Stimulated activated CD4-positive, alpha-beta T cell treated with anti-CD3 and anti-CD28 coated beads, Interleukin-15, amount 100 ng/mL, for 1 hour (primary cell): ENCODE data around the gene SFTA2.
A peak's percentile ranks its signal among the peaks of the same experiment; 100 is the strongest.
"Not testable (repeated sequence)": the region's sequence is repeated elsewhere in the genome, so short reads cannot be mapped to it uniquely, and the experiment has no call there.

ENCODE experiments used
- DNase-seq, 2 donors: peaks; one replicate each; pipeline ENCODE4 v3.0.0-alpha.2; 2020; ENCODE audit warnings: low read depth in 1 of 2, low spot score in 1 of 2

SFTA2 gene

DNA sequence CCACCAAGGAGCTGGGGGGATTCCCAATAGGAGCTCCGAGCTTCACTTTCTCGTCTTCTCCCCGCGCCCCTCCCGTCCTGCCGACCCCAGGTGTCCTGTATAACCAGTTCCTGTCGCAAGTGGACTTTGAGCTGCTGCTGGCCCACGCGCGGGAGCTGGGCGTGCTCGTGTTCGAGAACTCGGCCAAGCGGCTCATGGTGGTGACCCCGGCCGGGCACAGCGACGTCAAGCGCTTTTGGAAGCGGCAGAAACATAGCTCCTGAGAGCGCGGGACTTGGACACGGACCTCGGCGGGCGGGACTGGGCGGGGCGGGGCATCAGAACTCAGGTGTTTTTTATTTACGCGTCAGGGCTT lies 18.3 kb downstream of the SFTA2 start:
- DNase-seq: no peak

DNA sequence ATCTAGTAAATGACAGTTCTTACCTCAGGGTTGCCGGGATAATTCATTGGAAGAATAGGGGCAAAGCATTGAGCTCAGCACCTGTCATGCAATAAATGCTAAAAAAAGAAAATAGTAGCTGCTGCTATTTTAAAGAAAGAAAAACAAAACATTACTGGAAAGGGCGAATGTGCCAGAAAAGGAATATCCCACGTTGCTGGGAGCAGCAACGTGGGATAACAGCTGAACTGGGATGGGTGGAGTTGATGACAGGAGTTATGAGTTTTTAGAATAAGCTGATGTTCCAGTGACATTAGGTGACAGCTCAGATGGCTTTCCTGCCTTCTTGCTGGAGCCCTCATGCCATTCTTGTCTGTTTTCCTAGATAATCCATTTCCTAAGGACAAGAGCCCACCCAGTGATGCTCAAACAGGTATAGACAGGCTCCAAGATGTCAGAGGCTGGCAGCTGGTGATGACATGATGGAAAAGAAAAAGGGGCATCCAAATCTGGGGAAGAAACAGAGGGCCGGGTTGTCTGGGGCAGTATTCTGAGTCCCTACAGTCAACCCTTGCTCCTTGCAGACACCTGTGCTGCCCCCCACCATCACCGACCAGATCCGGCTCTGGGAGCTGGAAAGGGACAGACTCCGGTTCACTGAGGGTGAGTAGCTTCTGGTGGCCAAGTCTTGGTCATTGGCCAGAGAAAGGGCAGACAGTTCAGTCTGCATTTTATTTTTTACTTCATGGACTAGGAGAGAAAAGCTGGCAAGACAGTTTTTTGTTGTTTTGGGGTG lies 19.0 kb downstream of the SFTA2 start:
- no peak for DNase-seq

DNA sequence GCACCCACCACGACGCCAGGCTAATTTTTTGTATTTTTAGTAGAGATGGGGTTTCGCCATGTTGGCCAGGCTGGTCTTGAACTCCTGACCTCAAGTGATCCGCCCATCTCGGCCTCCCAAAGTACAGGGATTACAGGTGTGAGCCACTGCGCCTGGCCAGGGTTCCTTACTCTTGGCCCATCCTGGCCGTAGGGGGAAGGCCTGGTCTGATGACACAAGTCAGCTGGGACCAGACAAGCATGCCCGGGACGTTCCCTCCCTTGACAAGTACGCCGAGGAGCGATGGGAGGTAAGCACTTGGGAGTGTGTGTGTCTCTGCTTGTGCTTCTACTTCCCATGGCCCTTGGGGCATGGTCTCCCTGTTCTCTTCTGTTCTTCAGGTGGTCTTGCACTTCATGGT lies 21.5 kb downstream of the SFTA2 start:
- DNase-seq: not testable (repeated sequence)

DNA sequence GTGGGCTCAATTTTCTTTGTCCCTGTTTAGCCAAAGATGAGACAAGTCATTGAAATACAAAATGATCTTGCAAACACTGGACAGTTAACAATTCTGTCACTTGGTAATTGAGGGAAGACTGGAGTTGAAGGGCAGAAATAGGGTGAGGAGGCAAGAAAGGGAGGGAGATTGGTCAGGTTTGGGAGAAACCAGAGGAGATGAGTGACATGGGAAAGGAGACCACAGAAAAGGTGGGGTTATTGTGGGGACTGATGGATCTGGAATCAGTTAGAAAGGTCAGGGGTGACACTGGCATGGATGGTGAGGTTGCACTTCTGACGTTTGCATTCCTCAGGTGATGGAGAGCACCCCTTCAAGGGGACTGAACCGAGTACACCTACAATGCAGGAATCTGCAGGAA lies 23.3 kb downstream of the SFTA2 start:
- DNase-seq: no peak

DNA sequence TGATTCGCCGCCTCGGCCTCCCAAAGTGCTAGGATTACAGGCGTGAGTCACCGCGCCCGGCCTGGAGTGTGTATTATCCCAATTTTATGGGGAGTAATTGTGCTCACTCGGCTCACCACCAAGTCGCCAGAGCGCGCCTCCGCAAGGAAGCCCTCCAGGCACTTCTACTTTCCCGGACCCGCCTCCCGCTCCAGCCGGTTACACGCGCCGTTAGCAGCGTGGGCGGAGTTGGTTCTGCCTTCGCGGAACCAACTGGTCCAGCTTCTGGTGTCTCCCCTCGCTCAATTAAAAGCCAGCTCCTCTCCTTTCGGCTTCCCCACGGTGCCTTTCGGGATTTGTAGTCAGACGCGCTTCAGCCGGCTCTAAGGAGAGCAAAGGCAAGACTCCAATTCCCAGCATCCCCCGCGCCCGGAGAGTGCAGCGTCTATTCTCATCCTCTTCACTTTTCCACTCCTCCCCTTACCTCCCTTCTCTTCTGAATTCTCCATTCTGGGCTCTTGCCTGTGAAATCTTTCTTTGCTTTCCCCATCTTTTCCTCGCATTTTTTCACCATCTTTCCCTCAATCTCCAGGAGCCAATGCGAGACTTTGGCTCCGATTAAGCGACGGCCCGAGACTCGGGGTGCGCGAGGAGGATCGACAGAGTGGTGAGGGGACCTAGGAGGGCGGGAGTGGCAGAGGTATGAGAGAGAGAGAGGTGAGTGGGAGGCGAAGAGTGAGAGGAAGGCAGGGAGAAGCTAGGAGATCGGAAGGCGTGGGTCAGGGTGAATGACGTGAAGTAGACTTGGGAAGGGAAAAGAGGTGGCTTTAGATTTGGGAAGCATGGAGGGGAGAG lies 24.0 kb downstream of the SFTA2 start, which contains the start of gene GTF2H4:
GTF2H4 (plus strand) TSS at position 450 of the 834 bp plus-strand sequence.
- DNase-seq: peak; percentile 86

DNA sequence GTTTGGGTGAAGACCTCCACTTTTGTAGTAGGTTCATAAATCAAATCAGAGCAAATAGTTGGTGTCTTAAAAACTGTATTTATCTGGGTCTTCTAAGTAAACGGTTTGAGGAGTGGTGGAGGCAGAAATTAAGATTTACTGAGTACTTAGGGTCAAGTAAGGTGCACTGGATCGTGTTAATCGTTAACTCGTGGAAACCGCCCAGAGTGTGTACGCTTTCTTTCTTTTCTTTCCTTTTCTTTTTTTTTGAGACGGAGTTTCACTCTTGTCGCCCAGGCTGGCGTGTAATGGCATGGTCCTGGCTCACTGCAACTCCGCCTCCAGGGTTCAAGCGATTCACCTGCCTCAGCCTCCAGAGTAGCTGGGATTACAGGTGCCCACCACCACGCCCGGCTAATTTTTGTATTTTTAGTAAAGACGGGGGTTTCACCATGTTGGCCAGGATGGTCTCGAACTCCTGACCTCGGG lies 24.6 kb downstream of the SFTA2 start:
- not testable (repeated sequence) for DNase-seq

DNA sequence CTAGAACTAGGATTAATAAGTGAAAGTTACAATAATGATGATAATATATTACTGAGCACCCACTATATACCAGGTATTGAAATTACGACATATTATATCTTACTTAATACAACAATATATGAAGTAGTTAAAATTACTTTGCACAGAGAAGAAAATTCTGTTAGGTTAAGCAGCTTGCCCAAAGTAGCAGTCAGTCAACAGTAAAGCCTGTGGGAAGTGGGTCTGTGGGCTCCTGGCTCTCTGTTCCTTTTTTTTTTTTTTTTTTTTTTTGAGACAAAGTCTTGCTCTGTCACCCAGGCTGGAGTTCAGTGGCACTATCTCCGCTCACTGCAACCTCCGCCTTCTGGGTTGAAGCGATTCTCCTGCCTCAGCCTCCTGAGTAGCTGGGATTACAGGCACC lies 28.7 kb downstream of the SFTA2 start:
- DNase-seq: no peak

DNA sequence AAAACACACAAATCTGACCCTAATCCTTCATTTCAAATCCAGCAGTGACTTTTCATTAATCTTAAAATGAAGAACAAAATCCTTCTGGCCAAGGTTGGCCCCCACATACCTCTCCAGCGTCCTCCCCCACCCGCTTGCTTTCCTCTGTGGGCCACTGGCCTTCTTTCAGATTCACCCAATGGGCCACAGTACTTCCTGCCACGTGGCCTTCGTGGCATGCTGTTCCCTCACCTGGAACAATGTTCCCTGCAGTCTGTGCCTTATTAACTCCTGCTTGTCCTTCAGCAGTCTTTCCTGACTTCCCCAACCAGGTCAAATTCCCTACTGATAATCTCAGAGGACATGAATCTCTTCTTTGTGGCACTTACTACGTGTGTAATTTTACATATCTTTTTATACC lies 29.3 kb downstream of the SFTA2 start:
- DNase-seq: no peak

DNA sequence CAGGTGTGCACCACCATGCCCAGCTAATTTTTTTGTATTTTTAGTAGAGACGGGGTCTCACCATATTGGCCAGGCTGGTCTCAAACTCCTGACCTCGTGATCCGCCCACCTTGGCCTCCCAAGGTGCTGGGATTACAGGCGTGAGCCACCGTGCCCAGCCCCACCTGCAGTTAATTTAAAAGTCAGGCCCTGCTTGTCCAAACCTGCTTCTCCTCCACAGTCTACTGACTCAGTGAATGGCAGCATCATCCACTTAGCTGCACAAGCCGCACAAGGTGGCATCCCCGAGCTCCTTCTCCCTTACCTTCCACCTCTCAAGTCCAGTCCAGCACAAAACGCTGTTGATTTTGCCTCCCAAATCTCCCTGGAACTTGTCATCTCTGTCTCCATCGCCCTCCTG lies 29.8 kb downstream of the SFTA2 start:
- not testable (repeated sequence) for DNase-seq

DNA sequence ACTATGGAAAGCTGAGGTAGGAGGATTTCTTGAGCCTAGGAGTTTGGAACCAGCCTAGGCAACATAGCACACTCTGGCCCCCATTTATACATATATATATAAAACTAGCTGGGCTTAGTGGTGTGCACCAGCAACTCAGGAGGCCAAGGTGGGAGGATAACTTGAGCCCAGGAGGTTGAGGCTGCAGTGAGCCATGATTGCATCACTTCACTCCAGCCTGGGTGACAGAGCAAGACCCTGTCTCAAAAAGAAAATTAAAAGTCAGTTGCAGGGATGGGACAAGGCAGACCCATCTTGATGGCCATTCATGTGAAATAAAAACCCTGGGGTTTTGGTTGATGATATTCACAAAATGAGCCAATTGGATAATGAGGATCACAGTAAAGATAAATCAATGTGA lies 30.5 kb downstream of the SFTA2 start:
- no peak for DNase-seq

DNA sequence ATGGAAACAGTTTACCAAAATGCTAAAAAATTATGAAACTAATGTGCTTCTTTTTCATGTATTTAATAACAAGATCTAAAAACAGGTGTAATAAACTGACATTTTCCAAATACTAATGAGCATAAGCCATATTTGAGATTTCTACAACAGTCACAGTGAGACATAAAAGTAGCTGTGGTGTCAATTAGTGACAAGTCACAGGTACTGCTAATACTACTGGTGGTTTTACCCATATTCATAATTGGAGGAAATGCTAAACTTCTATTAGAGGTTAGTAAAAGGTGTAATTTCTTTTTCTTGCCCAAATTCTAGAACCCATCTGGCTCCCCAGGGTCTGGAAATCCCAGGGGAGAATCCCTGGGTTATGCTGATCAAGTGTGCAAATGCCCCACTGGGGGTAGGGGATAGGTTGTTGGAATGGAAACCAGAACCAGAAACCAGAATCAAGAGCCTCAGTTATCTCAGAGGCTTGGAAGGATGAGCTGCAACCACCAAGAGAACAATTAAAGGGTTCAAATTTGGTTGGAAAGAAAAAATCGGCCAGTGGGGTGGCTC lies 31.0 kb downstream of the SFTA2 start:
- no peak for DNase-seq

DNA sequence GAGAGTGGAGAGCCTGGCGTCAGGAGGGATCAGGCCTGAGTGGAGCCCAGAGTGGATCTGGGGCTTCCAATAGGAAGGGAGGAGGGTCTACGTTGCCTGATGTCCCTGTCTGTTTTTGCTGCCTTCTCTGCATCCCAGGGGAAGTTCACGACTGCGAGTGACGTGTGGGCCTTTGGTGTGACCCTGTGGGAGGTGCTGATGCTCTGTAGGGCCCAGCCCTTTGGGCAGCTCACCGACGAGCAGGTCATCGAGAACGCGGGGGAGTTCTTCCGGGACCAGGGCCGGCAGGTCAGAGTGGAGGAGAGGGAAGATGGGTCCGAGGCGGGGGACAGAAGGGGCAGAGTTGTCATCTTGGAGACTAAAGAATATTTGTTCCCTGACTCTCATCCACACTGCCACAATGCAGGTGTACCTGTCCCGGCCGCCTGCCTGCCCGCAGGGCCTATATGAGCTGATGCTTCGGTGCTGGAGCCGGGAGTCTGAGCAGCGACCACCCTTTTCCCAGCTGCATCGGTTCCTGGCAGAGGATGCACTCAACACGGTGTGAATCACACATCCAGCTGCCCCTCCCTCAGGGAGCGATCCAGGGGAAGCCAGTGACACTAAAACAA lies 33.1 kb downstream of the SFTA2 start:
- no peak for DNase-seq

DNA sequence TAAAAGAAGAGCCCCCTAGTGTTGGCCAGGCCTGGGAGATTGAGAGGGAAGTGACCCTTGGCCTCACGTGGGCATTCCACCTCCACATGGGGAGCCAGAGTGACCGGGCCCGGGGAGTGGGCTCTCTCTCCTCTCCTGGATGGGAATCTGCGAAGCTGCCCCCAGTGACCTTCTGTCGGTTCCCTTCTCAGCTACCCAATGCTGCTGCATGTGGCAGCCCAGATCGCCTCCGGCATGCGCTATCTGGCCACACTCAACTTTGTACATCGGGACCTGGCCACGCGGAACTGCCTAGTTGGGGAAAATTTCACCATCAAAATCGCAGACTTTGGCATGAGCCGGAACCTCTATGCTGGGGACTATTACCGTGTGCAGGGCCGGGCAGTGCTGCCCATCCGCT lies 34.1 kb downstream of the SFTA2 start:
- DNase-seq: no peak

DNA sequence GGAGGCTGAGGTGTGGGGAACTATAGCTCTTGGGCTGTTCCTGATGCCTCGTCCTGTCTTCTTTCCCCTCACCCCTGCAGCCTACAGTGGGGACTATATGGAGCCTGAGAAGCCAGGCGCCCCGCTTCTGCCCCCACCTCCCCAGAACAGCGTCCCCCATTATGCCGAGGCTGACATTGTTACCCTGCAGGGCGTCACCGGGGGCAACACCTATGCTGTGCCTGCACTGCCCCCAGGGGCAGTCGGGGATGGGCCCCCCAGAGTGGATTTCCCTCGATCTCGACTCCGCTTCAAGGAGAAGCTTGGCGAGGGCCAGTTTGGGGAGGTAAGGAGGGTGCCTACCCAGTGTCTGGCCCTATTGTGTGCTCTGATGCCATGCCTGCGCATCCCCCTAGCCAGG lies 35.4 kb downstream of the SFTA2 start:
- DNase-seq: no peak

DNA sequence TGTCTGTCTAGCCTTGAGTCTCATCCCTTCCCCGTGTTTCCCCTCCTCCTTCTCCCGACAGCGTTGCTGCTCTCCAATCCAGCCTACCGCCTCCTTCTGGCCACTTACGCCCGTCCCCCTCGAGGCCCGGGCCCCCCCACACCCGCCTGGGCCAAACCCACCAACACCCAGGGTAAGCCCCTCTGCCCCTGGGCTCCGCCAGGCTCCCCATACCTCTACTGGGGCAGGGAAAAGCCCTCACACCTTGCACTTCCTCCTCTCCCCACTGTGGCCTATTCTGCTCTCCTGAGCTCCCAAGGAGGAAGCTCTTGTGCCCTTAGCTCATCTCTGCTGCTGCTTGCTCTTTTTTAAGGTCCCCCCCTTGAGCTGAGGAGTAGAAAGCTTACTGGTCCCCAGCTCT lies 36.6 kb downstream of the SFTA2 start:
- DNase-seq: no peak

DNA sequence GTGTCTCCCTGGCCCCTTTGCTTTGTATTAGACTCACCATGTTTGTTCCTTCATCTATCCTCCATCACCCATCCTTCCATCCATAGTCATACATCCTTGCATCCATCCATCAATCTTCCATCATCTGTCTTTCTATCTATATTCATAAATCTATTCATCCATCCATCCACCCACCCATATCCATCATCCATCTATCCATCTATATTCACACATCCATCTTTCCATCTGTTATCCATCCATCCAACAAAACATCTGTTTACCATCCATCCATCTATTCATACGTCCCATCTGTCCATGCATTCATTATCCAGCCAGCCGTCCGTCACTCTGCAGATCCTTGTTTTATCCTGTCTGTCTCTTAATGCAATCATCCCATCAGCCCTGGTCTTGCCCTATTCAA lies 37.0 kb downstream of the SFTA2 start:
- no peak for DNase-seq

DNA sequence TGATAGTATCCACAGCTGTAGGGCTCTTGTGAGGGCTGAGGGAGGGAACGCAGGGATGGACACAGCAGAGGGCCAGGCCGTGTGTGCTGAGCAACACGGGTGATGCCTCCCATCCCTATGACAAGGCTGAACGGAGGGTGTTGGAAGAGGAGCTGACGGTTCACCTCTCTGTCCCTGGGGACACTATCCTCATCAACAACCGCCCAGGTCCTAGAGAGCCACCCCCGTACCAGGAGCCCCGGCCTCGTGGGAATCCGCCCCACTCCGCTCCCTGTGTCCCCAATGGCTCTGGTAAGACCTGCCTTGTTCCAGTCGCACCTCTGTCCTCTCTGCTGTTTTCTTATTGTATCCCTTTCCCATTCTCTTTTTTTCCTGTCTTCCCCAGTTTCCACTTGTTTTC lies 37.6 kb downstream of the SFTA2 start:
- DNase-seq: no peak

DNA sequence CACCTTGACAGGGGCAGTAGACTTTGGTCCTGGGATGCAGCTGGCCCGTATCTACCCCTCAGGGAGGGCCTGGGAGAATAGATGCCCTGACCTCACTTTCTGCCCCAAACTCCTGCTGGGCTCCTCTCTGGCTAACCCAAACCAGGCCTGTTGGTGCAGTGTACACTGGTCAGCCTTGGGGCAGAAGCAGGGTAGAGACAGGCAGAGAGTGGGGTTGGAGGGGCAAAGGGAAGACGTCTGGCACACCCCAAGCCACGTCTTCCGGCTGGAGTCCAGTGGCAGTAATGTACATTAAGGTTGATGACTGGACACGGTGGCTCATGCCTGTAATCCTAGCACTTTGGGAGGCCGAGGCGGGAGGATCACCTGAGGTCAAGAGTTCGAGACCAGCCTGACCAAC lies 38.3 kb downstream of the SFTA2 start:
- DNase-seq: no peak

DNA sequence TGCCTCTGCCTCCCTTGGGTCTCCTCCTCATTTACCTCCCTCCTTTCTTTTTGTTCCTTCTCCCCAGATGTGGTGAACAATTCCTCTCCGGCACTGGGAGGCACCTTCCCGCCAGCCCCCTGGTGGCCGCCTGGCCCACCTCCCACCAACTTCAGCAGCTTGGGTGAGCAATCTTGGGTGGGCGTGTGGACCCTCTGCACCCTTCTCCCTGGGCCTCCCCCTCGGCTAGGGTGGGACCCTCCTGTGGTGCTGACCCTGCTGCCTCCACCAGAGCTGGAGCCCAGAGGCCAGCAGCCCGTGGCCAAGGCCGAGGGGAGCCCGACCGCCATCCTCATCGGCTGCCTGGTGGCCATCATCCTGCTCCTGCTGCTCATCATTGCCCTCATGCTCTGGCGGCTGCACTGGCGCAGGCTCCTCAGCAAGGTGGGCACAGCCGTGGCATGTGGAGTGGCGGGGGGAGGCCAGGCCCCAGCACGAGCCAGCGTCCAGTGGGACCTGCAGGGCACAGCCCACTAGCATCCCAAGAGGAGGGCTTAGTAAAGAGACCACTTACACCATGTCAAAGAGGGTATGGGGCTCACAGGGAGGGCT lies 38.9 kb downstream of the SFTA2 start:
- no peak for DNase-seq

DNA sequence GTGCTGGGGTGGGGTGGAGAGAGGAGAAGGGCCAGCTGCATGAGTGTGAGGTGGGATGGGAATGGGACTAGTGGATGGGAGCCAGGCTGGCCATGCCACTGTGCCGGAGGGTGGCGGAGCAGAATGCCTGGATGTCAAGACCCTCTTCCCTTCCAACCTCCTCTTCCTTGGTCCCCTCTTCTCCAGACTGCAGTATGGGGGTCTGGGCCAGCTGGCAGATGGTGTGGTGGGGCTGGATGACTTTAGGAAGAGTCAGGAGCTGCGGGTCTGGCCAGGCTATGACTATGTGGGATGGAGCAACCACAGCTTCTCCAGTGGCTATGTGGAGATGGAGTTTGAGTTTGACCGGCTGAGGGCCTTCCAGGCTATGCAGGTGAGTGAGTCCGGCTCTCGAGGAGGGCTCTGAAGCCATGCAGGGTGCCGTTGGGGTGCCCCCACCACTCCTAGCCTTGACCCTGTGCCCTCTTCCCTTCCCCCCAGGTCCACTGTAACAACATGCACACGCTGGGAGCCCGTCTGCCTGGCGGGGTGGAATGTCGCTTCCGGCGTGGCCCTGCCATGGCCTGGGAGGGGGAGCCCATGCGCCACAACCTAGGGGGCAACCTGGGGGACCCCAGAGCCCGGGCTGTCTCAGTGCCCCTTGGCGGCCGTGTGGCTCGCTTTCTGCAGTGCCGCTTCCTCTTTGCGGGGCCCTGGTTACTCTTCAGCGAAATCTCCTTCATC lies 40.0 kb downstream of the SFTA2 start:
- no peak for DNase-seq

DNA sequence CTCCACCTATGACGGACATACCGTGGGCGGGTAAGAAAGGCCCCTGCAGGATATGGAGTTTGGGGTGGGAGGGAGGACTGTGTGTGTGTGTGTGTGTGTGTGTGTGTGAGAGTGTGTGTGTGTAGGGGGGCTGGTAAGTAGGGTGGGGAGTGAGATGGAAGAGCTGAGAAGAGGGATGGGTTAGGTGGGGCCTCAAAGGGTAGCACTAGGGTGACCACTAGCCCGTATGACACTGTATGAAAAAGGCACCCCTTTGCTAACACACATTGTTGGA lies 40.6 kb downstream of the SFTA2 start:
- no peak for DNase-seq
